OCI-LY1 (cell line): Measurements from ENCODE around the gene MAP3K19.

Experiments used
- H2AFZ ChIP-seq: fragments of 200-600 bp; sonication (generic), shearing (Covaris generic); 2 replicates; pipeline ENCODE4 v1.6.0; 2014; ENCODE audit warnings: antibody characterized with exemption, mild to moderate bottlenecking, low read length
- H3F3A ChIP-seq: fragments of 200-600 bp; sonication (generic), shearing (Covaris generic); 2 replicates; pipeline ENCODE4 v1.6.0; 2014; ENCODE audit warnings: mild to moderate bottlenecking, antibody characterized with exemption, low read length, moderate library complexity; ENCODE audit not compliant: insufficient read depth
- H3K27ac ChIP-seq: fragments of 200-600 bp; sonication (generic); 2 replicates; pipeline ENCODE4 v1.5.1; 2014; ENCODE audit warnings: low read length, mixed run types, mild to moderate bottlenecking, low read depth; ENCODE audit not compliant: poor library complexity, severe bottlenecking
- H3K27me3 ChIP-seq: fragments of 200-600 bp; sonication (generic); 2 replicates; pipeline ENCODE4 v1.6.0; 2014; ENCODE audit warnings: antibody characterized with exemption, mild to moderate bottlenecking, low read length, moderate library complexity; ENCODE audit not compliant: insufficient read depth
- H3K36me3 ChIP-seq: fragments of 200-600 bp; sonication (generic); 2 replicates; pipeline ENCODE4 v1.6.1; 2014; ENCODE audit warnings: mild to moderate bottlenecking, antibody characterized with exemption, low read length, moderate library complexity, mixed read lengths; ENCODE audit not compliant: insufficient read depth
- H3K4me1 ChIP-seq: fragments of 200-600 bp; sonication (generic); 2 replicates; pipeline ENCODE4 v1.5.1; 2014; ENCODE audit warnings: mild to moderate bottlenecking, low read length, moderate library complexity; ENCODE audit not compliant: insufficient read depth, severe bottlenecking
- H3K4me2 ChIP-seq: fragments of 200-600 bp; sonication (generic), shearing (Covaris generic); 2 replicates; pipeline ENCODE4 v1.6.1; 2014; ENCODE audit warnings: low read length
- H3K4me3 ChIP-seq: fragments of 200-600 bp; sonication (generic); 2 replicates; pipeline ENCODE4 v1.5.1; 2014; ENCODE audit warnings: low read length, low read depth, mild to moderate bottlenecking, mixed read lengths; ENCODE audit not compliant: poor library complexity, severe bottlenecking
- H3K79me2 ChIP-seq: fragments of 200-600 bp; shearing (Covaris generic); 2 replicates; pipeline ENCODE4 v1.6.1; 2016; ENCODE audit warnings: mixed run types, low read length, mixed read lengths; ENCODE audit not compliant: insufficient read depth
- H3K9ac ChIP-seq: fragments of 200-600 bp; sonication (generic), shearing (Covaris generic); 2 replicates; pipeline ENCODE4 v1.6.1; 2014; ENCODE audit warnings: mild to moderate bottlenecking, low read length, mixed read lengths
- H3K9me2 ChIP-seq: fragments of 200-600 bp; sonication (generic), shearing (Covaris generic); 2 replicates; pipeline ENCODE4 v1.6.1; 2014; ENCODE audit warnings: low read depth, mild to moderate bottlenecking, low read length, mixed read lengths
- H3K9me3 ChIP-seq: fragments of 200-600 bp; shearing (Covaris generic); 2 replicates; pipeline ENCODE4 v1.6.1; 2014; ENCODE audit warnings: low read length, mixed read lengths
- H4K20me1 ChIP-seq: fragments of 200-600 bp; sonication (generic), shearing (Covaris generic); 2 replicates; pipeline ENCODE4 v1.6.0; 2016; ENCODE audit warnings: mild to moderate bottlenecking, low read length; ENCODE audit not compliant: insufficient read depth
- CTCF ChIP-seq: fragments of 200-600 bp; sonication (generic), shearing (Covaris generic); IDR thresholded peaks from 2 replicates; pipeline ENCODE4 v1.5.1; 2017; ENCODE audit warnings: mild to moderate bottlenecking, antibody characterized with exemption, low read length, moderate library complexity, mixed read lengths
- EZH2 ChIP-seq: fragments of 200-600 bp; sonication (generic), shearing (Covaris generic); IDR thresholded peaks from 2 replicates; pipeline ENCODE4 v1.8.0; 2017; ENCODE audit warnings: borderline replicate concordance, mixed run types, mild to moderate bottlenecking, antibody characterized with exemption, low read length, moderate library complexity, mixed read lengths

Gene MAP3K19

GRCh38 chr2:135059577-135059976 is 12.3 kb upstream of the MAP3K19 start:
- H3K9ac ChIP-seq, result no peak overlapping the region
- H3K36me3 ChIP-seq, result peaks cover 71% of the 10 kb centered on the region

GRCh38 chr2:135056790-135057189 is 9.5 kb upstream of the MAP3K19 start:
- H3K27ac ChIP-seq, result no peak overlapping the region
- no peaks in the 10 kb centered on the region for H3K27me3 ChIP-seq
- H3K4me3 ChIP-seq, result no peak overlapping the region
- no peak overlapping the region for H2AFZ ChIP-seq
- no peaks in the 10 kb centered on the region for H3K9me2 ChIP-seq
- no peaks in the 10 kb centered on the region for H3F3A ChIP-seq
- no peaks in the 10 kb centered on the region for H3K9me3 ChIP-seq
- TF ChIP-seq CTCF (no peak), EZH2 (no peak)
- no peak overlapping the region for H3K9ac ChIP-seq
- peaks cover 50% of the 10 kb centered on the region for H3K36me3 ChIP-seq
- peaks cover 74% of the 10 kb centered on the region for H3K79me2 ChIP-seq
- H3K4me2 ChIP-seq, result no peak overlapping the region
- no peaks in the 10 kb centered on the region for H4K20me1 ChIP-seq
- H3K4me1 ChIP-seq, result peaks cover 28% of the 10 kb centered on the region

More at GRCh38 chr2:135059577-135059976, 12.3 kb upstream of the MAP3K19 start:
- Histone ChIP-seq H2AFZ (no peak overlapping the region), H3K27ac (no peak overlapping the region), H3K4me1 (peaks cover 9% of the 10 kb centered on the region), H3K4me3 (no peak overlapping the region), H3K9me3 (peaks cover 5% of the 10 kb centered on the region; the same call in 1 of the 2 replicates), H3K9me2 (no peaks in the 10 kb centered on the region), H3F3A (no peaks in the 10 kb centered on the region), H3K79me2 (peaks cover 77% of the 10 kb centered on the region), H4K20me1 (no peaks in the 10 kb centered on the region), H3K4me2 (no peak overlapping the region), H3K27me3 (no peaks in the 10 kb centered on the region)
- TF ChIP-seq CTCF (no peak), EZH2 (no peak)

- Histone ChIP-seq H3K4me1 (peaks cover 31% of the 10 kb centered on the region), H3K9me3 (no peaks in the 10 kb centered on the region), H3K79me2 (peaks cover 66% of the 10 kb centered on the region), H3K9ac (no peak overlapping the region), H3K27ac (no peak overlapping the region), H4K20me1 (no peaks in the 10 kb centered on the region), H3K27me3 (no peaks in the 10 kb centered on the region), H3K36me3 (peaks cover 35% of the 10 kb centered on the region), H3K4me2 (no peak overlapping the region), H3F3A (no peaks in the 10 kb centered on the region), H3K9me2 (no peaks in the 10 kb centered on the region), H2AFZ (no peak overlapping the region), H3K4me3 (no peak overlapping the region)
- TF ChIP-seq EZH2 (no peak), CTCF (no peak)
Measured at GRCh38 chr2:135055182-135055786, 8.0 kb upstream of the MAP3K19 start.
